GM12872 (cell line): ENCODE measurements around the gene NECAB2.

Source experiments
- TF ChIP-seq, protein P1 (sequence below): IDR thresholded peaks from 3 replicates; pipeline ENCODE4 v1.5.1; 2011; ENCODE audit warnings: low read depth, mild to moderate bottlenecking, low read length, moderate library complexity; ENCODE audit not compliant: insufficient read depth

The NECAB2 gene

DNA sequence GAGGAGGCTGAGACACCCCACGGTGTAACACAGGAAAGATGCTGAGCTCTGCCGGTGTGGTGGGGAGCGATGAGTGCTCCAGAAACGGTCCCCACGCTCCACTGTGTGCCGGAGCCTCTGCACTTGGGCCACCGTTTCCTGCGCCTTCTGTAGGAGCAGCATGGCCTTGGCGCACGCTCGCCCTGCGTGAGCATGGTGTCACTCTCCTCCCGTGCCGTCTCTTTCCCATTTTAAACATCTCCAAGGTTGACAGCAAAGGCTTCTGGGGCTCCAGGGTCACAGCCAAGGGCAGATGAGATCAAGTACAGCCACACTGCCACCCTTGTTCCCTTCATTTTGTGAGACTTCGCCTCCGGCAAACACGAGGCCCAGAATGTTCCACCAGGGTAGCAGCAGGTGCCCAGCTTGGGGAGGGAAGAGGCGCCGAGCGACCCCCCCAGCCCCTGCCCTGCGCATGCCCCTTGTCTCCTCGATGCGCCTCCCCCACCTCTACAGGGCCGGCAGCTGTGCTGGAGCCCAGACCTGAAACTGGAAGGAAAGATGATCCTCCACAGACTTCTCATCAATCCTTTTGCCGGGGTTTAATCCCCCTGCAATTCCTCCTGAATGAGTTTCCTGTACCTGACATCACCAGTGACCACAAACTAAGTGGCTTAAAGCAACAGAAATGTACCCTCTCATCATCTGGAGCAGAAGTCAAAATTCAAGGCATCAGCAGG is 34.9 kb upstream of the NECAB2 start:
- TF ChIP-seq, protein P1, sequence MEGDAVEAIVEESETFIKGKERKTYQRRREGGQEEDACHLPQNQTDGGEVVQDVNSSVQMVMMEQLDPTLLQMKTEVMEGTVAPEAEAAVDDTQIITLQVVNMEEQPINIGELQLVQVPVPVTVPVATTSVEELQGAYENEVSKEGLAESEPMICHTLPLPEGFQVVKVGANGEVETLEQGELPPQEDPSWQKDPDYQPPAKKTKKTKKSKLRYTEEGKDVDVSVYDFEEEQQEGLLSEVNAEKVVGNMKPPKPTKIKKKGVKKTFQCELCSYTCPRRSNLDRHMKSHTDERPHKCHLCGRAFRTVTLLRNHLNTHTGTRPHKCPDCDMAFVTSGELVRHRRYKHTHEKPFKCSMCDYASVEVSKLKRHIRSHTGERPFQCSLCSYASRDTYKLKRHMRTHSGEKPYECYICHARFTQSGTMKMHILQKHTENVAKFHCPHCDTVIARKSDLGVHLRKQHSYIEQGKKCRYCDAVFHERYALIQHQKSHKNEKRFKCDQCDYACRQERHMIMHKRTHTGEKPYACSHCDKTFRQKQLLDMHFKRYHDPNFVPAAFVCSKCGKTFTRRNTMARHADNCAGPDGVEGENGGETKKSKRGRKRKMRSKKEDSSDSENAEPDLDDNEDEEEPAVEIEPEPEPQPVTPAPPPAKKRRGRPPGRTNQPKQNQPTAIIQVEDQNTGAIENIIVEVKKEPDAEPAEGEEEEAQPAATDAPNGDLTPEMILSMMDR = no peak

DNA sequence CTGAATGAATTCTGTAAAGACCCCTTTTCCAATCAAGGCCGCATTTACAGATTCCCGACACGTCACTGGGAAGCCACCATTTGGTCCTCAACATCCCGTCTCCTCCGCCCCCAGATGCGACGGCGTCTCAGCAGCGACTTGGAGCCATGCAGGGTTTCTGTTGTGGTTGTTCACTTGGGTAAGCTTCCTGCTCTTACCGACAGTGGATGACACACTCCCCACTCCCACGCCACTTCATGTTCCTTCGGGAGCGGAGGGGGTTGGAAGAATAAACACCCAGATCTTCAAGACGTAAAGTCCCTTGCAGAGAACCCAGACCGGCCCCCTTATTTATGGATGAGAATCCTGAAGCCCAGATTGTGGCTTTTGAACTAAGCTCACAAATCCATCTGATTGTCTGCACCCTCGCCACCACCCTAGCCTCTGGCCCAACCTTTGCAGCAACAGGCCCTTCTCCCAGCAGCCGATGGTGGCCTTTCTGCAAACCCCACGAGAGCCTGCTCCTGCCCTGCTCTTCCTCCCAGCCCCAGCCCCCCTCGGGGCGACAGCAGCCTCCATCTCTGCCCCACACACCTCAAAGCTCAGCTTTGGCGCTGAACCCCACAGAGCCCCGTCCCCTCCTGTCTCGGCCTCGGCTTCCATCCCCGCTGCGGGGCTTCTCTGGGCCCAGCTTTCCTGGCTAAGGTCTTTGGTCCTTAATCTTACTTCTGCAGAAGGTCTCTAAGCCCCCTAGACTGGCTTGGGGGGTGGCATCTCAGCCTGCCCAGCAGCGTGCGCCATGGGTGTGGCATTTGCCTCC is 34.0 kb upstream of the NECAB2 start:
- TF ChIP-seq, protein P1 = no peak

DNA sequence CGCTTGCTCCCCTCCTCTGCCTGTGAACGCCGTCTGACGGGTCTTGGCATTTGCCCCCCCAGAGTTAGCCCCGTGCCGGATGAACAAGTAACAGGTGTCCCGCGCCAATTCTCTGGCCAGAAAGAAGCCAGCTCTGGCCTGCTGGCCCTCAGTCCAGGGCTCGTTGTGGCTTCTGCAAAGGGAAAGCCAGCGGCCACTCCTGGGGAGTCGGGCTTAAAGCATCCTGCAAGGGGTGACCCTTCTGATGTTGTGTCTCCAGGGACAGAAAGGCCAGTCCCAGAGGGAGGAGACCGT is 33.4 kb upstream of the NECAB2 start:
- TF ChIP-seq, protein P1 = no peak

DNA sequence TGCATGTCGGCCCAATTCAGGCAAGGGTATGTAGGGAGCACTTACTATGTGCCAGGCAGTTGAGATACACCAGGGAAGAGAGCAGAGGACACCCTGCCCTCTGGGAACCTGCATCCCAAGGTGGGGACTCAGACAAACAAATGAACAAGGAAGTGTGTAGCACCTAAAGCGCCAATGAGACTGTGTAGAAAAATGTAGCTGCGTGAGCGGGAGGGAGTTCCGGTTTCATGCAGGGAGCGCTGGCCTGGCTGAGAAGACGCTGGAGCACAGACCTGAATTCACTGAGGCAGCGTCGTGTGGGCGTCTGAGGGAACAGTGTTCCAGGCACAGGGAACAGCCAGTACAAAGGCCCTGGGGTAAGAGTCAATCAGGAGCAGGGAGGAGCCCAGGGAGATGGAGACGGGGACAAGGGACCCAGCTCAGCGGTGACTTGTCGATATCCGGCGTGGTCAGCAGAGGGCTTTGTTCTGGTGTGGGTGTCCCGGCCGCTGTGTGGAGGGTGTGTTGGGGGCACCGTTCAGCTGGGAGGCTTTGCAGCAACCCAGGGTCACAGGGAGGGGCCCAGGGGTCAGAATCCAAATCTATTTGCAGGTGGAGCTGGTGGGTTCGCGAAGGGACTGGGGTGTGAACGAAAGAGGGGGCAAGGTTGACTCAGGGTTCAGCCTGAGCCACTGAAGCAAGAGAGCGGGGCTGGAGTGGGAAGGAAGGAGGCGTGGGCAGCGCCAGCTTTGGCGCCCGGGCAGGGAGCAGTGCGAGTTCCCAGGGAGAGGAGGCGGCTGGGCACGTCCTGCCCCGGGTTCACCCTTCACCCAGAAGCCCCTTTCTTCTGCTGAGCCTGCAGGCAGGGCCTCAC is 32.8 kb upstream of the NECAB2 start:
- TF ChIP-seq, protein P1 = no peak

DNA sequence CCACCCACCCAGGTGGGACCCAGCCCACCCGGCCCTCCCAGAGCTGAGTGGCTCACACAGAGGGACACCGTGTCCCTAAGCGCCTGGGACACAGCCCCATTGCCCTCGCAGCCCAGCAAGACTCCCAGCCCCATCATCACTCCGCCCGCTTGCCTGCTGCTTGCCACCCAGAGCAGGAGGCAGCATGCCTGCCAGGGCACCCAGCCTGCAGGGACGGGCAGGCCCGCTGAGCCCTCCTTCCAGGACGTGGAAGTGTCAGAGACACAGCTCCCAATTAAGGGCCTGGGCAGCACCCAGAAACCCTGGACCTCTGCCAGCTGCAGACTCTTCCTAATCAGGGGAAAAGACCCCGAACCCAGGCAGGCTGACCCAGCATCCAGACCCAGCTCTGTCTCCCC is 32.2 kb upstream of the NECAB2 start:
- TF ChIP-seq, protein P1 = no peak

DNA sequence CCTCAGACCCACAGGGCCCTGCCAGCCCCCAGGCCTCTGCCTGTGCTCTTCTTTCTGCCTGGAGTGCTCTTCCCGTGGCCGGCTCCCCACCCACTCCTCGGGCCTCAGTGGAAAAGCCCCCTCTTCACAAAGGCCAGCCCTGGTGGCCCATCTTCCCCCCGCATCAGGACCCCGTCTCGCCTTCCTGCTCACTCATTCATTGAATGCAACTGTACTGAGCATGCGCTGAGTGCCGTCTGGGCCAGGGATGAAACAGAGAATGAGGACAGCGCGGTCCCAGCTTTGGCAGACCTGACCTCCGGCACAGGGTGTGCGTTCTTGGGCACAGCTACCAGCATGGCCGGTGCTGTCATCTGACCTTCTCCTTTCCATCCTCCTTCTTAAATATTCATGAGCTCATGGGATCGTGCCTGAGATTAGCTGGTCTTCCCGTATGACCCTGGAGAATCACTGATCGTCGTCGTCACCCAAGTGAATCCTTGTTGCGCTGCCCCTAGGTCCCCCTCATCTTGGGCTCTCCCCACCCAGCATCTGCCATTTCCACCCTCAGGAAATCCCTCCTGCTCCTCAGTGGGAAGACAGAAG is 31.4 kb upstream of the NECAB2 start:
- TF ChIP-seq, protein P1 = no peak

DNA sequence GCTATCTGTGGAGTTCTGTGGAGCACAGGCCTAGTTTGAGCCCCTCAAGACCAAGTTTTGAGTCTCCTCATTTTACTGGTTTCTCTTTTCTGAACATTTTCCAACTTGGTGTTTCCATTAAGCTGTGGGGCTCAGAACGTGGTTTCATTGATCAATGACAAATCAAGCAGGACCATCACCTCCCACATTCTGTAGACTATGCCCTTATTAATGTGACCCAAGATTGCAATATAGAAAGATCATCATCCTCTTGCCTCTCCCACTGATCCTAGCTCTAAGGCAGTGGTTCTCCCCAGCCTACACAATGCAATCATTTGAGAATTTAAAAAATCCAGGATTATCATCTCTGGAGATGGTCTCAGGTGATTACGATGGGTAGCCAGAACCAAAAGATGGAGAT is 30.8 kb upstream of the NECAB2 start:
- TF ChIP-seq, protein P1 = no peak
